ENCODE results near the gene ARFIP1.
"Not testable (repeated sequence)": the region's sequence is repeated elsewhere in the genome, so short reads cannot be mapped to it uniquely, and the experiment has no call there.

ARFIP1 gene

GRCh38 chr4:152738827-152739226 is 40.9 kb upstream of the ARFIP1 start:
- no peak overlapping the region for H3K27ac ChIP-seq (ENCODE audit: low read depth, low read length)
- no peaks in the 10 kb centered on the region for H3K9me2 ChIP-seq (replicated peaks; ENCODE audit: insufficient read depth, low read length)
- no peaks in the 10 kb centered on the region for H3K79me2 ChIP-seq (ENCODE audit: insufficient read depth, low read length)
- no peaks in the 10 kb centered on the region for H3K9me3 ChIP-seq (ENCODE audit: insufficient read depth, low read length)
- no peaks in the 10 kb centered on the region for H3F3A ChIP-seq (ENCODE audit: insufficient read depth)
- H3K9ac ChIP-seq (ENCODE audit: low read length) = no peak overlapping the region
- no peaks in the 10 kb centered on the region for H4K20me1 ChIP-seq (ENCODE audit: low read depth, low read length)
- TF ChIP-seq CTCF (IDR thresholded peaks at IDR 0.05; ENCODE audit: insufficient read depth, low read length, poor library complexity, severe bottlenecking) = no peak
- no peak for TF ChIP-seq EZH2phosphoT487 (conservative IDR thresholded peaks at IDR 0.05; ENCODE audit: low read length)
- no peaks in the 10 kb centered on the region for H3K36me3 ChIP-seq (ENCODE audit: low read length)
- no peak overlapping the region for H2AFZ ChIP-seq (ENCODE audit: low read depth, low read length, severe bottlenecking)
- no peak overlapping the region for H3K4me2 ChIP-seq (ENCODE audit: low read depth, low read length, poor library complexity, severe bottlenecking)
- no peak overlapping the region for H3K4me3 ChIP-seq (ENCODE audit: insufficient read depth, low read length, poor library complexity, severe bottlenecking)
- H3K27me3 ChIP-seq (ENCODE audit: low read length) = no peaks in the 10 kb centered on the region

GRCh38 chr4:152747444-152747843 is 32.3 kb upstream of the ARFIP1 start:
- Histone ChIP-seq H3F3A (ENCODE audit: insufficient read depth) (no peaks in the 10 kb centered on the region), H4K20me1 (ENCODE audit: low read depth, low read length) (no peaks in the 10 kb centered on the region), H3K9me3 (ENCODE audit: insufficient read depth, low read length) (no peaks in the 10 kb centered on the region), H3K4me2 (ENCODE audit: low read depth, low read length, poor library complexity, severe bottlenecking) (no peak overlapping the region), H3K4me3 (ENCODE audit: insufficient read depth, low read length, poor library complexity, severe bottlenecking) (no peak overlapping the region), H3K27me3 (ENCODE audit: low read length) (no peaks in the 10 kb centered on the region), H2AFZ (ENCODE audit: low read depth, low read length, severe bottlenecking) (no peak overlapping the region), H3K9me2 (replicated peaks; ENCODE audit: insufficient read depth, low read length) (no peaks in the 10 kb centered on the region), H3K36me3 (ENCODE audit: low read length) (no peaks in the 10 kb centered on the region), H3K27ac (ENCODE audit: low read depth, low read length) (no peak overlapping the region), H3K79me2 (ENCODE audit: insufficient read depth, low read length) (no peaks in the 10 kb centered on the region), H3K9ac (ENCODE audit: low read length) (no peak overlapping the region)
- no peak for TF ChIP-seq EZH2phosphoT487 (conservative IDR thresholded peaks at IDR 0.05; ENCODE audit: low read length)

- Histone ChIP-seq H3K27ac (ENCODE audit: low read depth, low read length) (no peak overlapping the region), H3K4me3 (ENCODE audit: insufficient read depth, low read length, poor library complexity, severe bottlenecking) (no peak overlapping the region), H3K27me3 (ENCODE audit: low read length) (no peaks in the 10 kb centered on the region), H3K4me2 (ENCODE audit: low read depth, low read length, poor library complexity, severe bottlenecking) (no peak overlapping the region), H3F3A (ENCODE audit: insufficient read depth) (no peaks in the 10 kb centered on the region), H3K79me2 (ENCODE audit: insufficient read depth, low read length) (no peaks in the 10 kb centered on the region), H3K36me3 (ENCODE audit: low read length) (no peaks in the 10 kb centered on the region), H3K9me2 (replicated peaks; ENCODE audit: insufficient read depth, low read length) (no peaks in the 10 kb centered on the region), H2AFZ (ENCODE audit: low read depth, low read length, severe bottlenecking) (no peak overlapping the region), H3K9me3 (ENCODE audit: insufficient read depth, low read length) (no peaks in the 10 kb centered on the region), H4K20me1 (ENCODE audit: low read depth, low read length) (no peaks in the 10 kb centered on the region), H3K9ac (ENCODE audit: low read length) (no peak overlapping the region)
- TF ChIP-seq EZH2phosphoT487 (conservative IDR thresholded peaks at IDR 0.05; ENCODE audit: low read length) = no peak
- no peak for TF ChIP-seq CTCF (IDR thresholded peaks at IDR 0.05; ENCODE audit: insufficient read depth, low read length, poor library complexity, severe bottlenecking)
Measured at GRCh38 chr4:152748619-152749018, 31.1 kb upstream of the ARFIP1 start.

GRCh38 chr4:152763796-152764195 is 16.0 kb upstream of the ARFIP1 start:
- Histone ChIP-seq H3K27me3 (ENCODE audit: low read length) (no peaks in the 10 kb centered on the region), H3K4me3 (ENCODE audit: insufficient read depth, low read length, poor library complexity, severe bottlenecking) (no peak overlapping the region), H3K9ac (ENCODE audit: low read length) (no peak overlapping the region), H3F3A (ENCODE audit: insufficient read depth) (no peaks in the 10 kb centered on the region), H3K79me2 (ENCODE audit: insufficient read depth, low read length) (no peaks in the 10 kb centered on the region), H2AFZ (ENCODE audit: low read depth, low read length, severe bottlenecking) (no peak overlapping the region), H4K20me1 (ENCODE audit: low read depth, low read length) (no peaks in the 10 kb centered on the region), H3K36me3 (ENCODE audit: low read length) (no peaks in the 10 kb centered on the region), H3K9me3 (ENCODE audit: insufficient read depth, low read length) (no peaks in the 10 kb centered on the region), H3K27ac (ENCODE audit: low read depth, low read length) (no peak overlapping the region), H3K4me2 (ENCODE audit: low read depth, low read length, poor library complexity, severe bottlenecking) (no peak overlapping the region), H3K9me2 (replicated peaks; ENCODE audit: insufficient read depth, low read length) (no peaks in the 10 kb centered on the region)
- TF ChIP-seq CTCF (IDR thresholded peaks at IDR 0.05; ENCODE audit: insufficient read depth, low read length, poor library complexity, severe bottlenecking) (no peak), EZH2phosphoT487 (conservative IDR thresholded peaks at IDR 0.05; ENCODE audit: low read length) (no peak)

- not testable (repeated sequence) for H3K9me3 ChIP-seq (ENCODE audit: insufficient read depth, low read length); H3K4me3 ChIP-seq (ENCODE audit: insufficient read depth, low read length, poor library complexity, severe bottlenecking); H3F3A ChIP-seq (ENCODE audit: insufficient read depth); H3K27me3 ChIP-seq (ENCODE audit: low read length); H4K20me1 ChIP-seq (ENCODE audit: low read depth, low read length); H2AFZ ChIP-seq (ENCODE audit: low read depth, low read length, severe bottlenecking); H3K79me2 ChIP-seq (ENCODE audit: insufficient read depth, low read length); H3K4me2 ChIP-seq (ENCODE audit: low read depth, low read length, poor library complexity, severe bottlenecking); H3K9ac ChIP-seq (ENCODE audit: low read length); H3K27ac ChIP-seq (ENCODE audit: low read depth, low read length); H3K9me2 ChIP-seq (replicated peaks; ENCODE audit: insufficient read depth, low read length); H3K36me3 ChIP-seq (ENCODE audit: low read length)
Measured at GRCh38 chr4:152765069-152765737, 14.6 kb upstream of the ARFIP1 start.

All from SU-DHL-6 (cell line).